CD4-positive, alpha-beta memory T cell (primary cell): ENCODE data around the gene SERTAD2. TPM values are rescaled to one million over a fixed set of nuclear protein-coding genes. Genes with fewer than 3 reads are reported as not detected.

Experiments used
- CTCF ChIA-PET: fragments of 350-600 bp; sonication (Branson Sonifier 250); formaldehyde crosslinking; loops from one replicate; lab custom pipeline; 2021; ENCODE audit warnings: inconsistent platforms; ENCODE audit not compliant: partially characterized antibody; lab: Charles Lee
- POLR2A ChIA-PET: fragments of 350-600 bp; sonication (Branson Sonifier 250); formaldehyde crosslinking; loops from one replicate; lab custom pipeline; 2021; ENCODE audit not compliant: partially characterized antibody; lab: Charles Lee
- DNase-seq, 5 donors: peaks; one replicate each; pipeline versions ENCODE4 v3.0.0 to v3.0.0-alpha.2; 2020 to 2022; ENCODE audit warnings: mixed read lengths in 1 of 5
- H3K27ac ChIP-seq: one replicate; pipeline ENCODE4 v1.7.0; 2013; ENCODE audit warnings: low read depth, low read length
- H3K27me3 ChIP-seq: 2 replicates; pipeline ENCODE4 v1.7.0; 2013; ENCODE audit warnings: mild to moderate bottlenecking, low read length, moderate library complexity; ENCODE audit not compliant: insufficient read depth
- H3K36me3 ChIP-seq: 2 replicates; pipeline ENCODE4 v1.7.0; 2013; ENCODE audit warnings: mild to moderate bottlenecking, low read length, moderate library complexity; ENCODE audit not compliant: insufficient read depth
- H3K4me1 ChIP-seq: 2 replicates; pipeline ENCODE4 v1.7.0; 2013; ENCODE audit warnings: mild to moderate bottlenecking, low read length, moderate library complexity; ENCODE audit not compliant: insufficient read depth
- H3K4me3 ChIP-seq, 2 donors: one replicate each; pipeline ENCODE4 v1.7.0; 2013; ENCODE audit warnings: low read length in 2 of 2, mild to moderate bottlenecking in 1 of 2
- H3K9me3 ChIP-seq, 2 donors: one replicate each; pipeline ENCODE4 v1.7.0; 2013; ENCODE audit warnings: low read length in 2 of 2, control low read depth in 1 of 2; ENCODE audit not compliant: control insufficient read depth in 1 of 2
- H3K27ac Mint-ChIP-seq, 7 donors: one replicate each; pipeline ENCODE4 v1.8.0; 2020 to 2021; ENCODE audit warnings: mixed read lengths in 7 of 7, mild to moderate bottlenecking in 6 of 7, inconsistent platforms in 3 of 7, moderate library complexity in 3 of 7
- H3K27me3 Mint-ChIP-seq, 2 donors: one replicate each; pipeline ENCODE4 v1.8.0; 2020 to 2021; ENCODE audit warnings: mixed read lengths in 2 of 2
- H3K36me3 Mint-ChIP-seq, 2 donors: one replicate each; pipeline ENCODE4 v1.8.0; 2020 to 2021; ENCODE audit warnings: mixed read lengths in 2 of 2, inconsistent platforms in 1 of 2, mild to moderate bottlenecking in 1 of 2
- H3K4me1 Mint-ChIP-seq, 4 donors: one replicate each; pipeline ENCODE4 v1.8.0; 2020 to 2021; ENCODE audit warnings: mixed read lengths in 4 of 4, mild to moderate bottlenecking in 1 of 4
- H3K4me3 Mint-ChIP-seq, 8 donors: one replicate each; pipeline ENCODE4 v1.8.0; 2020 to 2021; ENCODE audit warnings: mixed read lengths in 8 of 8, mild to moderate bottlenecking in 7 of 8, moderate library complexity in 6 of 8, inconsistent platforms in 3 of 8
- H3K9me3 Mint-ChIP-seq, 8 donors: one replicate each; pipeline ENCODE4 v1.8.0; 2020 to 2021; ENCODE audit warnings: mixed read lengths in 8 of 8, mild to moderate bottlenecking in 5 of 8, inconsistent platforms in 3 of 8, moderate library complexity in 1 of 8
- intact Hi-C: fragments of 100-400 bp; cut with micrococcal nuclease; formaldehyde crosslinking; loops from one replicate; pipeline ENCODE4 v1.15.1; 2023
- polyA plus RNA-seq, 2 donors: library from polyadenylated mRNA; unstranded; fragments of 300-500 nt; fragmentation: Illumina TruSeq; gene quantifications; one replicate each; pipeline ENCODE4 v1.2.3, GENCODE V29; 2021
- total RNA-seq, 2 experiments: library from RNA; stranded (reverse); gene quantifications; one replicate each; pipeline ENCODE4 v1.2.3, GENCODE V29; 2021

SERTAD2 gene
- total and polyA plus RNA-seq, 4 experiments from 2014 or later, result 2.6 to 24.6 (median 14.5) TPM

GRCh38 chr2:64666810-64667438 is 13.2 kb upstream of the SERTAD2 start:
- POLR2A ChIA-PET, result interaction anchor here (0.6 to 7.5 kb wide), 9 partner anchors 10 to 143 kb away, joined by 3 to 158 read pairs (median 6); partner anchors contain the start of genes AFTPH and SERTAD2
- CTCF ChIA-PET, result interaction anchor here (1.1 to 7.6 kb wide), 4 partner anchors 15 to 165 kb away, joined by 3 to 118 read pairs (median 18); partner anchors contain the start of gene SERTAD2
- no peaks in the 10 kb centered on the region for H3K36me3 ChIP-seq
- H3K27me3 ChIP-seq, result no peaks in the 10 kb centered on the region
- peaks cover 34% of the 10 kb centered on the region for H3K4me1 ChIP-seq
- Mint-ChIP-seq H3K4me1 (peaks cover 15 to 34% (median 25%) of the 10 kb centered on the region in 4 donors), H3K27me3 (no peaks in the 10 kb centered on the region), H3K36me3 (peaks cover 0 to 4% of the 10 kb centered on the region in 2 donors), H3K27ac (peak overlapping the region; percentile 61 to 94 (median 67)), H3K9me3 (peaks cover 0 to 3% (median 0%) of the 10 kb centered on the region in 8 donors), H3K4me3 (peak overlapping the region; percentile 1 to 68 (median 35))
- DNase-seq, result peak in 3 of 5 donors; percentile 12 to 25 (median 18)
- H3K27ac ChIP-seq, result no peak overlapping the region
- intact Hi-C loops, result loop anchor here (1.0 to 5.0 kb wide), 2 partner anchors 12 to 35 kb away; no protein-coding TSS in a partner anchor
- H3K9me3 ChIP-seq, result no peaks in the 10 kb centered on the region
- no peak overlapping the region for H3K4me3 ChIP-seq

GRCh38 chr2:64665709-64666108 is 12.0 kb upstream of the SERTAD2 start:
- CTCF ChIA-PET, result interaction anchor here (0.6 to 7.6 kb wide), 4 partner anchors 8 to 165 kb away, joined by 3 to 118 read pairs (median 16); partner anchors contain the start of gene SERTAD2
- intact Hi-C loops, result loop anchor here (5.0 kb wide), 1 partner anchor 37 kb away; no protein-coding TSS in a partner anchor
- POLR2A ChIA-PET, result interaction anchor here (1.2 to 7.5 kb wide), 4 partner anchors 12 to 102 kb away, joined by 3 to 158 read pairs (median 26); partner anchors contain the start of gene SERTAD2

GRCh38 chr2:64663402-64663801 is 9.7 kb upstream of the SERTAD2 start:
- H3K9me3 ChIP-seq, result no peaks in the 10 kb centered on the region
- Mint-ChIP-seq H3K27me3 (no peaks in the 10 kb centered on the region), H3K4me1 (peaks cover 15 to 37% (median 33%) of the 10 kb centered on the region in 4 donors), H3K27ac (peak overlapping the region in 4 of 7 donors; percentile 5 to 68 (median 60)), H3K9me3 (peaks cover 0 to 2% (median 0%) of the 10 kb centered on the region in 8 donors), H3K36me3 (peaks cover 0 to 4% of the 10 kb centered on the region in 2 donors), H3K4me3 (no peak overlapping the region)
- no peaks in the 10 kb centered on the region for H3K27me3 ChIP-seq
- ChIA-PET CTCF (interaction anchor here (0.8 to 7.6 kb wide), 7 partner anchors 11 to 88 kb away, joined by 3 to 118 read pairs (median 4); partner anchors contain the start of gene SERTAD2), POLR2A (interaction anchor here (1.4 to 7.5 kb wide), 3 partner anchors 10 to 104 kb away, joined by 6 to 158 read pairs (median 46); partner anchors contain the start of gene SERTAD2)
- H3K4me1 ChIP-seq, result peaks cover 34% of the 10 kb centered on the region
- intact Hi-C loops, result no loop called here
- H3K27ac ChIP-seq, result no peak overlapping the region
- H3K36me3 ChIP-seq, result no peaks in the 10 kb centered on the region
- H3K4me3 ChIP-seq, result no peak overlapping the region
- no peak for DNase-seq

More at GRCh38 chr2:64665709-64666108, 12.0 kb upstream of the SERTAD2 start:
- no peaks in the 10 kb centered on the region for H3K27me3 ChIP-seq
- H3K27me3 Mint-ChIP-seq, result no peaks in the 10 kb centered on the region
- peaks cover 34% of the 10 kb centered on the region for H3K4me1 ChIP-seq
- peak overlapping the region in 1 of 8 donors; percentile 35 for H3K4me3 Mint-ChIP-seq
- H3K9me3 ChIP-seq, result no peaks in the 10 kb centered on the region
- H3K36me3 ChIP-seq, result no peaks in the 10 kb centered on the region
- no peak for DNase-seq
- no peak overlapping the region for H3K4me3 ChIP-seq
- peaks cover 0 to 4% of the 10 kb centered on the region in 2 donors for H3K36me3 Mint-ChIP-seq
- H3K27ac ChIP-seq, result no peak overlapping the region
- H3K9me3 Mint-ChIP-seq, result peaks cover 0 to 2% (median 0%) of the 10 kb centered on the region in 8 donors
- peak overlapping the region in 6 of 7 donors; percentile 38 to 85 (median 56) for H3K27ac Mint-ChIP-seq
- H3K4me1 Mint-ChIP-seq, result peaks cover 15 to 34% (median 26%) of the 10 kb centered on the region in 4 donors

- peaks cover 0 to 1% (median 0%) of the 10 kb centered on the region in 8 donors for H3K9me3 Mint-ChIP-seq
- no peaks in the 10 kb centered on the region for H3K9me3 ChIP-seq
- no peak overlapping the region for H3K4me3 ChIP-seq
- no peak overlapping the region for H3K4me3 Mint-ChIP-seq
- POLR2A ChIA-PET, result interaction anchor here (1.2 to 7.5 kb wide), 3 partner anchors 8 to 89 kb away, joined by 3 to 158 read pairs (median 10); partner anchors contain the start of gene SERTAD2
- H3K4me1 Mint-ChIP-seq, result peaks cover 15 to 39% (median 24%) of the 10 kb centered on the region in 4 donors
- CTCF ChIA-PET, result interaction anchor here (0.7 to 7.6 kb wide), 3 partner anchors 10 to 89 kb away, joined by 3 to 118 read pairs (median 4); partner anchors contain the start of gene SERTAD2
- H3K27ac ChIP-seq, result no peak overlapping the region
- DNase-seq, result no peak
- H3K36me3 ChIP-seq, result no peaks in the 10 kb centered on the region
- H3K27me3 ChIP-seq, result no peaks in the 10 kb centered on the region
- H3K36me3 Mint-ChIP-seq, result peaks cover 0 to 4% of the 10 kb centered on the region in 2 donors
- H3K27ac Mint-ChIP-seq, result no peak overlapping the region
- intact Hi-C loops, result no loop called here
- H3K27me3 Mint-ChIP-seq, result no peaks in the 10 kb centered on the region
- H3K4me1 ChIP-seq, result peaks cover 18% of the 10 kb centered on the region
These were observed 8.0 kb upstream of the SERTAD2 start for GRCh38 chr2:64661741-64662169.

- intact Hi-C loops, result no loop called here
- Mint-ChIP-seq H3K36me3 (peaks cover 3 to 4% of the 10 kb centered on the region in 2 donors), H3K27me3 (no peaks in the 10 kb centered on the region), H3K4me3 (no peak overlapping the region), H3K9me3 (peaks cover 0 to 1% (median 0%) of the 10 kb centered on the region in 8 donors), H3K27ac (peak overlapping the region in 4 of 7 donors; percentile 3 to 72 (median 37)), H3K4me1 (peaks cover 19 to 45% (median 26%) of the 10 kb centered on the region in 4 donors)
- CTCF ChIA-PET, result interaction anchor here (0.6 to 2.4 kb wide), 2 partner anchors 10 to 15 kb away, joined by 5 to 7 read pairs; no protein-coding TSS in a partner anchor
- DNase-seq, result no peak
- POLR2A ChIA-PET, result no interaction called here
- no peak overlapping the region for H3K4me3 ChIP-seq
- no peaks in the 10 kb centered on the region for H3K27me3 ChIP-seq
- no peak overlapping the region for H3K27ac ChIP-seq
- no peaks in the 10 kb centered on the region for H3K9me3 ChIP-seq
- peaks cover 16% of the 10 kb centered on the region for H3K4me1 ChIP-seq
- no peaks in the 10 kb centered on the region for H3K36me3 ChIP-seq
These were observed 5.5 kb upstream of the SERTAD2 start for GRCh38 chr2:64659252-64659651.

GRCh38 chr2:64658269-64658668 is 4.6 kb upstream of the SERTAD2 start:
- H3K36me3 Mint-ChIP-seq, result peaks cover 0 to 3% of the 10 kb centered on the region in 2 donors
- no peak overlapping the region for H3K27ac Mint-ChIP-seq
- POLR2A ChIA-PET, result interaction anchor here (0.6 to 0.9 kb wide), 3 partner anchors 12 to 93 kb away, joined by 3 read pairs; no protein-coding TSS in a partner anchor
- peaks cover 19 to 39% (median 23%) of the 10 kb centered on the region in 4 donors for H3K4me1 Mint-ChIP-seq
- CTCF ChIA-PET, result interaction anchor here (0.6 to 7.2 kb wide), 4 partner anchors 9 to 73 kb away, joined by 3 to 69 read pairs (median 5); no protein-coding TSS in a partner anchor
- Histone ChIP-seq H3K4me1 (peaks cover 16% of the 10 kb centered on the region), H3K36me3 (no peaks in the 10 kb centered on the region), H3K27me3 (no peaks in the 10 kb centered on the region), H3K4me3 (no peak overlapping the region), H3K9me3 (no peaks in the 10 kb centered on the region), H3K27ac (no peak overlapping the region)
- no peak for DNase-seq
- intact Hi-C loops, result no loop called here
- no peaks in the 10 kb centered on the region for H3K27me3 Mint-ChIP-seq
- H3K9me3 Mint-ChIP-seq, result peaks cover 0 to 1% (median 0%) of the 10 kb centered on the region in 8 donors
- no peak overlapping the region for H3K4me3 Mint-ChIP-seq
